ENCODE measurements around the gene PFKL. TPM values are rescaled to one million over a fixed set of nuclear protein-coding genes. Genes with fewer than 3 reads are reported as not detected.

Gene PFKL
- total RNA-seq, 1 donor from 2014 or later, result 106 TPM

DNA sequence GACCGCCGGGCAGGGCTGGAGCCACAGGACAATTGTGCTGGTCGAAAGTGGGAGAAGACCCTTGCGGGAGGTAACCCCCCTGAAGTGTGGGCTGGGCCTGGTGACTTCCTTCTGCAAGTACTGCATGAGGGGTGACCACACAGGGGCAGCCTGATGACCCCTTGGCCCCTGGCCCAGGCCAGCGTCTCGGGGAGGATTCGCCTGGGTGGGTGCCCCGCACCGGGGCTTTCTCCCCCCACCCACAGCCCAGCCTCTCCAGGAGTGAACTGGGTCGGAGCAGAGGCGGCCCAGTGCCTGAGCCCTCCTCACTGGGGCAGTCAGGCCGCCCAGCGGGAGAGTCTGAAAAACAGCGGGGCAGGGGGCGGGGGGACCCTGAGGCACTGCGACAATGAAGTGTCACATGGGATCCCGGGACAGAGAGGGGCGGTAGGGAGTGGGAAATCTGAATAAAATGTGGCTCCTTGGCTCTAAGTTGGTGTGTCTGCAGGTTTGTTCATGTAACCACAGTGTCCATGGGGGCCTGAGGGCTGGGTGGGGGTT is 36.6 kb upstream of the PFKL start:
- Histone ChIP-seq H3K36me3 (no peaks in the 10 kb centered on the region), H3K9me3 (no peaks in the 10 kb centered on the region), H3K4me3 (no peak overlapping the region), H3K27me3 (ENCODE audit: low read depth) (no peaks in the 10 kb centered on the region), H3K4me1 (no peaks in the 10 kb centered on the region), H3K27ac (no peak overlapping the region)
- DNase-seq, result no peak
- intact Hi-C loops (cut with DNase I), result no loop called here
- no peak for TF ChIP-seq CTCF (IDR thresholded peaks at IDR 0.05)
- ATAC-seq, result peak in 1 of 2 donors; percentile 34

GRCh38 chr21:44263768-44264167 is 36.1 kb upstream of the PFKL start:
- no peak for TF ChIP-seq CTCF (IDR thresholded peaks at IDR 0.05)
- no peak overlapping the region for H3K27ac ChIP-seq
- no peaks in the 10 kb centered on the region for H3K36me3 ChIP-seq
- ATAC-seq (no peak), DNase-seq (no peak)
- intact Hi-C loops (cut with DNase I), result no loop called here
- H3K9me3 ChIP-seq, result no peaks in the 10 kb centered on the region
- H3K4me3 ChIP-seq, result no peak overlapping the region
- H3K4me1 ChIP-seq, result no peaks in the 10 kb centered on the region
- no peaks in the 10 kb centered on the region for H3K27me3 ChIP-seq (ENCODE audit: low read depth)

DNA sequence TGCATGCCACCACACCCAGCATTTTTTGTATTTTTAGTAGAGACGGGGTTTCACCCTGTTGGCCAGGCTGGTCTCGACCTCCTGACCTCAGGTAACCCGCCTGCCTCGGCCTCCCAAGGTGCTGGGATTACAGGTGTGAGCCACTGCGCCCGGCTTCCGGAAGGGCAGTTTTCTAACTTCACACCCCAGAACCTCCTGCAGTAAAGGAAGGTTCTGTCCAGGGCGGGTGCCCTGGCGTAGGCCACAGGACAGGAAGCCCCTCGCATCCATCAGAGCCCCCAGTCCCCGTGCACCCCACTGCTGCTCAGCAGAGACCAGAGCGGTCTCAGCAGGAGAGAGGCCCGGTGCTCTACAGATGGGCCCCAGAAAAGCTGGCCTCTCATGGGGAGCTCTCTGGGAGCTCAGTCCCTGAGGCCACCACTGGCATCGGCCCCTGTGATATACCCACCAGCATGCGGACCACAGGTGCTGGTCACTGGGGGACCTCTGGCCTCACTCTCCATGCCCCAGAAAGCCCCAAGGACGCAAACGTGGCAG is 34.1 kb upstream of the PFKL start:
- Histone ChIP-seq H3K27me3 (ENCODE audit: low read depth) (no peaks in the 10 kb centered on the region), H3K27ac (no peak overlapping the region), H3K4me1 (no peaks in the 10 kb centered on the region), H3K36me3 (no peaks in the 10 kb centered on the region), H3K4me3 (no peak overlapping the region), H3K9me3 (no peaks in the 10 kb centered on the region)
- ATAC-seq (peak in 1 of 2 donors; percentile 5), DNase-seq (no peak)
- intact Hi-C loops (cut with DNase I), result no loop called here
- no peak for TF ChIP-seq CTCF (IDR thresholded peaks at IDR 0.05)

GRCh38 chr21:44267655-44268142 is 32.2 kb upstream of the PFKL start:
- H3K4me1 ChIP-seq, result no peaks in the 10 kb centered on the region
- H3K27ac ChIP-seq, result no peak overlapping the region
- intact Hi-C loops (cut with DNase I), result no loop called here
- H3K27me3 ChIP-seq (ENCODE audit: low read depth), result no peaks in the 10 kb centered on the region
- H3K4me3 ChIP-seq, result no peak overlapping the region
- ATAC-seq (no peak), DNase-seq (no peak)
- peak; percentile 28 for TF ChIP-seq CTCF (IDR thresholded peaks at IDR 0.05)
- no peaks in the 10 kb centered on the region for H3K36me3 ChIP-seq
- H3K9me3 ChIP-seq, result no peaks in the 10 kb centered on the region

DNA sequence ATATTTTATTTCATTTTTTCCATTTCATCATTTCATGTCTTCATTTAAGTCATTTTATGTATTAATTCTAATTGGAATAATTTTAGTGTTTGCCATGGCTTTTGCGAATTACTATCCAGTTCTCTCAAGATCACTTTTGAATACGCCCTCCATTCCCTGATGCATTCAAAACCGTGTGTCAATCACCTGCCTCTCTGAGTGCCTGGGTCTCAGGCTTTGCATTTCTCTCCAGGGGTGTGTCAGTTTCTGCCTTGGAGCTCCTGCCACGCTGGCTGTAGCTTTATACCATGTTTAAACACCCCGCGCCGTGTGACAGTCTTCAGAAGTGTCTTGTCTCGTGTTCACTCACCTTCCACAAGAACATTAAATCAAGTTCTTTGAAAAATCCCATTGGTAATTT is 30.8 kb upstream of the PFKL start:
- DNase-seq, result no peak
- intact Hi-C loops (cut with DNase I), result no loop called here
- no peaks in the 10 kb centered on the region for H3K36me3 ChIP-seq
- no peaks in the 10 kb centered on the region for H3K4me1 ChIP-seq
- no peaks in the 10 kb centered on the region for H3K9me3 ChIP-seq
- no peak for TF ChIP-seq CTCF (IDR thresholded peaks at IDR 0.05)
- H3K4me3 ChIP-seq, result no peak overlapping the region
- no peak for ATAC-seq
- H3K27me3 ChIP-seq (ENCODE audit: low read depth), result no peaks in the 10 kb centered on the region
- no peak overlapping the region for H3K27ac ChIP-seq
